Nephron (organoid): ENCODE measurements around the gene CFAP210.
"Not testable (repeated sequence)": the region's sequence is repeated elsewhere in the genome, so short reads cannot be mapped to it uniquely, and the experiment has no call there.

Experiments
- H3K27ac Mint-ChIP-seq, 3 experiments: 2 replicates each; pipeline ENCODE4 v1.8.0; 2020; ENCODE audit warnings: mixed read lengths in 3 of 3, mild to moderate bottlenecking in 2 of 3, moderate library complexity in 1 of 3
- H3K27me3 Mint-ChIP-seq: 2 replicates; pipeline ENCODE4 v1.8.0; 2021; ENCODE audit warnings: low read depth, mild to moderate bottlenecking, moderate library complexity, mixed read lengths
- H3K36me3 Mint-ChIP-seq: 2 replicates; pipeline ENCODE4 v1.8.0; 2020; ENCODE audit warnings: low read depth, mixed read lengths
- H3K4me1 Mint-ChIP-seq: 2 replicates; pipeline ENCODE4 v1.8.0; 2020; ENCODE audit warnings: mixed read lengths
- H3K4me3 Mint-ChIP-seq, 3 experiments: 2 replicates each; pipeline ENCODE4 v1.8.0; 2020; ENCODE audit warnings: mild to moderate bottlenecking in 3 of 3, mixed read lengths in 3 of 3, moderate library complexity in 2 of 3
- H3K9me3 Mint-ChIP-seq: 2 replicates; pipeline ENCODE4 v1.8.0; 2020; ENCODE audit warnings: mixed read lengths
- TF ChIP-seq, protein P1 (sequence below), 3 experiments: fragments of 200-600 bp; sonication (generic); IDR thresholded peaks; one replicate each; pipeline ENCODE4 v1.5.0; 2021; ENCODE audit warnings: antibody characterized with exemption in 3 of 3; ENCODE audit not compliant: unreplicated experiment in 3 of 3

The CFAP210 gene

DNA sequence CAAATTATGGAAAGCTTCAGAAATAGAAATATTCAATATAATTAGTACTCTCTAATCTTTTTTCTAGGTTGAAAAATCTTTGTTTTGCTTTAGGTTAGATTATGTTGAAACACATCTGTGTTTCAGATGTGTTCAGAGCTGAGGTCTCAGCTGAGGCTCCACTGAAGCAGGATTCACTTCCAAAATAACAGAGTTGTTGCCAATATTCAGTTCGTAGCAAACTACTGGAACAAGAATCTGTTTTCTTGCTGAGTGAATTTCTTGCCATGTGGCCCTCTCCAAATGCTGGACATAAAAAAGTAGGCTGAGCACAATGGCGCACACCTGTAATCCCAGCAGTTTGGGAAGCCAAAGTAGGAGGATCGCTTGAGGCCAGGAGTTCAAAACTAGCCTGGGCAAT lies 8.8 kb upstream of the CFAP210 start:
- Mint-ChIP-seq H3K27me3 (no peaks in the 10 kb centered on the region), H3K4me1 (no peaks in the 10 kb centered on the region), H3K9me3 (no peaks in the 10 kb centered on the region), H3K4me3 (no peak overlapping the region), H3K27ac (no peak overlapping the region), H3K36me3 (peaks cover 23% of the 10 kb centered on the region)
- TF ChIP-seq, protein P1, sequence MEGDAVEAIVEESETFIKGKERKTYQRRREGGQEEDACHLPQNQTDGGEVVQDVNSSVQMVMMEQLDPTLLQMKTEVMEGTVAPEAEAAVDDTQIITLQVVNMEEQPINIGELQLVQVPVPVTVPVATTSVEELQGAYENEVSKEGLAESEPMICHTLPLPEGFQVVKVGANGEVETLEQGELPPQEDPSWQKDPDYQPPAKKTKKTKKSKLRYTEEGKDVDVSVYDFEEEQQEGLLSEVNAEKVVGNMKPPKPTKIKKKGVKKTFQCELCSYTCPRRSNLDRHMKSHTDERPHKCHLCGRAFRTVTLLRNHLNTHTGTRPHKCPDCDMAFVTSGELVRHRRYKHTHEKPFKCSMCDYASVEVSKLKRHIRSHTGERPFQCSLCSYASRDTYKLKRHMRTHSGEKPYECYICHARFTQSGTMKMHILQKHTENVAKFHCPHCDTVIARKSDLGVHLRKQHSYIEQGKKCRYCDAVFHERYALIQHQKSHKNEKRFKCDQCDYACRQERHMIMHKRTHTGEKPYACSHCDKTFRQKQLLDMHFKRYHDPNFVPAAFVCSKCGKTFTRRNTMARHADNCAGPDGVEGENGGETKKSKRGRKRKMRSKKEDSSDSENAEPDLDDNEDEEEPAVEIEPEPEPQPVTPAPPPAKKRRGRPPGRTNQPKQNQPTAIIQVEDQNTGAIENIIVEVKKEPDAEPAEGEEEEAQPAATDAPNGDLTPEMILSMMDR (IDR thresholded peaks at IDR 0.05; ENCODE audit: unreplicated experiment in 3 of 3) = no peak

DNA sequence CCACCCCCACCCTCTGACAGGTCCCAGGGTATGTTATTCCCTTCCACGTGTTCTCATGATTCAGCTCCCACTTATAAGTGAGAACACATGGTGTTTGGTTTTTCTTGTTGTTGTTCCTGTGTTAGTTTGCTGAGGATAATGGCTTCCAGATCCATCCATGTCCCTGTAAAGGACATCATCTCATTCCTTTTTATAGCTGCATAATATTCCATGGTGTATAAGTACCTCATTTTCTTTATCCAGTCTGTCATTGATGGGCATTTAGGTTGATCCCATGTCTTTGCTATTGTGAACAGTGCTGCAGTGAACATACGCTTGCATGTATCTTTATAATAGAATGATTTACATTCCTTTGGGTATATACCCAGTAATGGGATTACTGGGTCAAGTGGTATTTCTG lies 5.0 kb upstream of the CFAP210 start:
- H3K27ac Mint-ChIP-seq, H3K4me3 Mint-ChIP-seq, H3K4me1 Mint-ChIP-seq, H3K27me3 Mint-ChIP-seq, H3K9me3 Mint-ChIP-seq: not testable (repeated sequence)
- peaks cover 23% of the 10 kb centered on the region for H3K36me3 Mint-ChIP-seq

GRCh38 chr2:169696381-169696780 lies 2.2 kb upstream of the CFAP210 start:
- Mint-ChIP-seq H3K4me1 (peaks cover 12% of the 10 kb centered on the region), H3K27ac (no peak overlapping the region), H3K36me3 (peaks cover 27% of the 10 kb centered on the region), H3K4me3 (peak overlapping the region; percentile 9 to 56 (median 52)), H3K9me3 (peaks cover 4% of the 10 kb centered on the region), H3K27me3 (no peaks in the 10 kb centered on the region)
- TF ChIP-seq, protein P1 (IDR thresholded peaks at IDR 0.05; ENCODE audit: unreplicated experiment in 3 of 3) = no peak

- Mint-ChIP-seq H3K9me3 (peaks cover 10% of the 10 kb centered on the region), H3K4me1 (peaks cover 12% of the 10 kb centered on the region), H3K36me3 (peaks cover 26% of the 10 kb centered on the region), H3K27me3 (no peaks in the 10 kb centered on the region), H3K27ac (peak overlapping the region; percentile 69 to 91 (median 88)), H3K4me3 (peak overlapping the region; percentile 91 to 94 (median 91))
- TF ChIP-seq, protein P1 (IDR thresholded peaks at IDR 0.05; ENCODE audit: unreplicated experiment in 3 of 3) = no peak
Observed at GRCh38 chr2:169694894-169695260, 672 bp upstream of the CFAP210 start.

- TF ChIP-seq, protein P1 (IDR thresholded peaks at IDR 0.05; ENCODE audit: unreplicated experiment in 3 of 3) = peak in 1 of 3 experiments; percentile 9
- Mint-ChIP-seq H3K4me3 (peak overlapping the region; percentile 91 to 94 (median 91)), H3K36me3 (peaks cover 21% of the 10 kb centered on the region), H3K4me1 (peaks cover 12% of the 10 kb centered on the region), H3K9me3 (peaks cover 18% of the 10 kb centered on the region), H3K27ac (peak overlapping the region; percentile 69 to 91 (median 88)), H3K27me3 (no peaks in the 10 kb centered on the region)
Observed at GRCh38 chr2:169693360-169693759, 845 bp downstream of the CFAP210 start.

DNA sequence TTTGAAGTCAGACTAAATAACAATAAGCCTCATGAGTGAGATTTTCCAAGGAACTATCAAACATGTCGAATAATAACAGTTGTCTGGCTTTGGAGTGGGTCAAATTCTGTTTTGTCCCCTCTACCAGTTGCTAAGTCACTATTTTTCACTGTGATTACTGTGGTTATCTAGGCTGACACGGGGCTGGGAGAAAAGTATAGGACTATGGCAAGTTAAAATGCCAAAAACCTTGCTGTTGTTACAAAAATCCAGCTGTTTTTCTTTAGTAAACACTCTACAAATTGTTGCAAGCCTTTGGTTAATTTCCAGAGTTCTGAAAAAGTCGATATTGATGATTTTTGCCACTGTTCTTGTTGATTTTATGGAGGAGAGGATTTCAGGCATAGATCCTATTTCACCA lies 1.5 kb downstream of the CFAP210 start:
- peaks cover 25% of the 10 kb centered on the region for H3K36me3 Mint-ChIP-seq
- TF ChIP-seq, protein P1 (IDR thresholded peaks at IDR 0.05; ENCODE audit: unreplicated experiment in 3 of 3) = no peak
- H3K9me3 Mint-ChIP-seq = peaks cover 21% of the 10 kb centered on the region
- peaks cover 12% of the 10 kb centered on the region for H3K4me1 Mint-ChIP-seq
- H3K27me3 Mint-ChIP-seq = no peaks in the 10 kb centered on the region
- peak overlapping the region in 2 of 3 experiments; percentile 43 to 76 for H3K4me3 Mint-ChIP-seq
- H3K27ac Mint-ChIP-seq = no peak overlapping the region
